ENCODE measurements around the gene COL18A1.

- TF ChIP-seq EZH2 (IDR thresholded peaks at IDR 0.05; ENCODE audit: low read depth, low read length, severe bottlenecking) (no peak), POLR2A (IDR thresholded peaks at IDR 0.05; ENCODE audit: control extremely low read depth in 1 of 2, low read depth in 2 of 2, low read length in 2 of 2) (peak in 1 of 2 experiments; percentile 81; a peak in 2 of 3 replicates), RAD21 (IDR thresholded peaks at IDR 0.05 in 1 of 2, conservative IDR thresholded peaks at IDR 0.05 in 1 of 2; ENCODE audit: low read depth in 2 of 2, low read length in 2 of 2) (peak; percentile 32 to 46; a peak in 2 of 4 replicates), JUN (IDR thresholded peaks at IDR 0.05; ENCODE audit: low read depth, low read length) (no peak), CREB1 (IDR thresholded peaks at IDR 0.05) (no peak; the same call in 1 of the 2 replicates), GABPA (IDR thresholded peaks at IDR 0.05; ENCODE audit: borderline replicate concordance, insufficient read depth, low read length) (peak; percentile 48; the same call in 1 of the 2 replicates), CEBPB (IDR thresholded peaks at IDR 0.05; ENCODE audit: low read depth, low read length) (0 out of 2 replicates have a peak, but pooled peaks have one; percentile 4), CBX5 (IDR thresholded peaks at IDR 0.05; ENCODE audit: low read depth, low read length) (no peak), ZNF274 (IDR thresholded peaks at IDR 0.05; ENCODE audit: borderline replicate concordance, extremely low read depth, low read length) (no peak), POLR2AphosphoS5 (IDR thresholded peaks at IDR 0.05; ENCODE audit: low read depth, low read length) (peak; percentile 83), YY1 (IDR thresholded peaks at IDR 0.05; ENCODE audit: low read depth, low read length) (no peak), BCL11A (IDR thresholded peaks at IDR 0.05; ENCODE audit: low read depth in 2 of 2, low read length in 2 of 2) (no peak)
- TF ChIP-seq, protein P1, sequence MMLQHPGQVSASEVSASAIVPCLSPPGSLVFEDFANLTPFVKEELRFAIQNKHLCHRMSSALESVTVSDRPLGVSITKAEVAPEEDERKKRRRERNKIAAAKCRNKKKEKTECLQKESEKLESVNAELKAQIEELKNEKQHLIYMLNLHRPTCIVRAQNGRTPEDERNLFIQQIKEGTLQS (IDR thresholded peaks at IDR 0.05; ENCODE audit: insufficient read depth, low read depth, low read length): no peak
- TF ChIP-seq, protein P2, sequence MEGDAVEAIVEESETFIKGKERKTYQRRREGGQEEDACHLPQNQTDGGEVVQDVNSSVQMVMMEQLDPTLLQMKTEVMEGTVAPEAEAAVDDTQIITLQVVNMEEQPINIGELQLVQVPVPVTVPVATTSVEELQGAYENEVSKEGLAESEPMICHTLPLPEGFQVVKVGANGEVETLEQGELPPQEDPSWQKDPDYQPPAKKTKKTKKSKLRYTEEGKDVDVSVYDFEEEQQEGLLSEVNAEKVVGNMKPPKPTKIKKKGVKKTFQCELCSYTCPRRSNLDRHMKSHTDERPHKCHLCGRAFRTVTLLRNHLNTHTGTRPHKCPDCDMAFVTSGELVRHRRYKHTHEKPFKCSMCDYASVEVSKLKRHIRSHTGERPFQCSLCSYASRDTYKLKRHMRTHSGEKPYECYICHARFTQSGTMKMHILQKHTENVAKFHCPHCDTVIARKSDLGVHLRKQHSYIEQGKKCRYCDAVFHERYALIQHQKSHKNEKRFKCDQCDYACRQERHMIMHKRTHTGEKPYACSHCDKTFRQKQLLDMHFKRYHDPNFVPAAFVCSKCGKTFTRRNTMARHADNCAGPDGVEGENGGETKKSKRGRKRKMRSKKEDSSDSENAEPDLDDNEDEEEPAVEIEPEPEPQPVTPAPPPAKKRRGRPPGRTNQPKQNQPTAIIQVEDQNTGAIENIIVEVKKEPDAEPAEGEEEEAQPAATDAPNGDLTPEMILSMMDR (IDR thresholded peaks at IDR 0.05; ENCODE audit: control extremely low read depth in 1 of 3, insufficient read depth in 1 of 3, low read depth in 1 of 3, low read length in 3 of 3): peak in 2 of 3 experiments; percentile 37 to 46; a peak in 2 of 4 replicates
These were observed 2.0 kb downstream of the COL18A1 start for GRCh38 chr21:45406801-45407628.

Measured in H1 (cell line).